NT2/D1 (cell line): Measurements from ENCODE around the gene TUBA8.

Experiments
- SUZ12 ChIP-seq: IDR thresholded peaks from 2 replicates; pipeline ENCODE4 v1.6.1; 2011; ENCODE audit not compliant: insufficient read length, insufficient read depth; ENCODE audit errors: extremely low read depth
- YY1 ChIP-seq: IDR thresholded peaks from 2 replicates; pipeline ENCODE4 v1.6.1; 2011; ENCODE audit not compliant: insufficient read length, insufficient read depth

DNA sequence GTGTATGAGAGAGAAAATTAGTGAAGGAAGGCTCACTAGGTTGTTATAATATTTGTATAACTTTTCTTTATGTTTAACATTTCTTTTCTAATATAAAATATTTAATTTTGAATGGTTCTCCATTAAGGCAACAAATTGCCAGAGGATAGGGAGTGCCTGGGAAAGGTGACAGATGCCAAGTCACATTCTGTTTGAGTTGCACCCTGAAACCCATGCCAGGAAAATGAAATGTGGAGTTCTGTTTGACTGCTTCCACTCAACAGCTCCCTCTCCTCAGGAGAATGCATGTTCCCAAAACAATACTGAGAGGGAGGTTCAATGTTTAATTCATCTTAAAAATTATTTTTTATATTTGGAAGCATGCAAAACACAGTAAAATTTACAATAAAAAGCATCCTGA lies 33.5 kb downstream of the TUBA8 start:
- TF ChIP-seq SUZ12 (no peak), YY1 (no peak)
